Fibroblast of mammary gland (primary cell): ENCODE results near the gene P3H3.

Source experiments
- DNase-seq: peaks from one replicate; pipeline ENCODE4 v3.0.0-alpha.2; 2010; ENCODE audit warnings: low read depth
- H3K4me3 ChIP-seq: 2 replicates; pipeline ENCODE4 v1.5.1; 2011; ENCODE audit warnings: low read depth, mild to moderate bottlenecking, low read length, moderate library complexity; ENCODE audit not compliant: control insufficient read depth
- TF ChIP-seq, protein P1 (sequence below): conservative IDR thresholded peaks from 2 replicates; pipeline ENCODE4 v1.5.1; 2011; ENCODE audit warnings: low read depth, low read length, inconsistent platforms; ENCODE audit not compliant: control insufficient read depth, insufficient read depth

The P3H3 gene, protein sequence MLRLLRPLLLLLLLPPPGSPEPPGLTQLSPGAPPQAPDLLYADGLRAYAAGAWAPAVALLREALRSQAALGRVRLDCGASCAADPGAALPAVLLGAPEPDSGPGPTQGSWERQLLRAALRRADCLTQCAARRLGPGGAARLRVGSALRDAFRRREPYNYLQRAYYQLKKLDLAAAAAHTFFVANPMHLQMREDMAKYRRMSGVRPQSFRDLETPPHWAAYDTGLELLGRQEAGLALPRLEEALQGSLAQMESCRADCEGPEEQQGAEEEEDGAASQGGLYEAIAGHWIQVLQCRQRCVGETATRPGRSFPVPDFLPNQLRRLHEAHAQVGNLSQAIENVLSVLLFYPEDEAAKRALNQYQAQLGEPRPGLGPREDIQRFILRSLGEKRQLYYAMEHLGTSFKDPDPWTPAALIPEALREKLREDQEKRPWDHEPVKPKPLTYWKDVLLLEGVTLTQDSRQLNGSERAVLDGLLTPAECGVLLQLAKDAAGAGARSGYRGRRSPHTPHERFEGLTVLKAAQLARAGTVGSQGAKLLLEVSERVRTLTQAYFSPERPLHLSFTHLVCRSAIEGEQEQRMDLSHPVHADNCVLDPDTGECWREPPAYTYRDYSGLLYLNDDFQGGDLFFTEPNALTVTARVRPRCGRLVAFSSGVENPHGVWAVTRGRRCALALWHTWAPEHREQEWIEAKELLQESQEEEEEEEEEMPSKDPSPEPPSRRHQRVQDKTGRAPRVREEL

DNA sequence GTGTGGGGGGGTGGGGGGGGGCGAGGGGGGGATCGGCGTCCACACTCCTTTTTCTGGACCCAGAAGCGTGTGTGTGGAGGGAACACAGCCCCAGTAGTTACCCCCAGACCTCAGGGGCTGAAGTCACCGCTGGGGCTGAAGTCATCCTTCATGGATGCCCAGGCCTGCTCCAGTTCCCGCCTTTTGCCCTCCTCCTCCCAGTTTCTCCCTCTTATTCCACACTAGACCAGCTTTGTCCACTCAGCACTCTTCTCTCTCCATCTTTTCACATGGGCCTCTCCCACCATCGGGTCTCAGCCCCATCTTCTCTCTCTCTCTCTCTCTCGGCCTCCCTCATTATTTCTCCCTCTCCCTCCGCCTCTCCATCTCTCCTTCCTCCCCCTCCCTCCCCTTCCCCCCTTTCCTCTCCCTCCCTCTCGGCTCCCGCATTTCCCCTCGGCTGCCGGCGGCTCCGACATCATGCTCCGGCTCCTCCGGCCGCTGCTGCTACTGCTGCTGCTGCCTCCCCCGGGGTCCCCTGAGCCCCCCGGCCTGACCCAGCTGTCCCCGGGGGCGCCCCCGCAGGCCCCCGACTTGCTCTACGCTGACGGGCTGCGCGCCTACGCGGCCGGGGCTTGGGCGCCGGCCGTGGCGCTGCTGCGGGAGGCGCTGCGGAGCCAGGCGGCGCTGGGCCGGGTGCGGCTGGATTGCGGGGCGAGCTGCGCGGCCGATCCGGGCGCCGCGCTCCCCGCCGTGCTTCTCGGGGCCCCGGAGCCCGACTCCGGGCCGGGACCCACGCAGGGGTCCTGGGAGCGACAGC is at the start of gene P3H3:
TSS of gene P3H3 (plus strand) at position 426 of the 799 bp plus-strand sequence. CDS start at position 460, 34 bp downstream.
- H3K4me3 ChIP-seq: peak within 1 kb of the TSS; percentile 90
- peak; percentile 63 for DNase-seq
- TF ChIP-seq, protein P1, sequence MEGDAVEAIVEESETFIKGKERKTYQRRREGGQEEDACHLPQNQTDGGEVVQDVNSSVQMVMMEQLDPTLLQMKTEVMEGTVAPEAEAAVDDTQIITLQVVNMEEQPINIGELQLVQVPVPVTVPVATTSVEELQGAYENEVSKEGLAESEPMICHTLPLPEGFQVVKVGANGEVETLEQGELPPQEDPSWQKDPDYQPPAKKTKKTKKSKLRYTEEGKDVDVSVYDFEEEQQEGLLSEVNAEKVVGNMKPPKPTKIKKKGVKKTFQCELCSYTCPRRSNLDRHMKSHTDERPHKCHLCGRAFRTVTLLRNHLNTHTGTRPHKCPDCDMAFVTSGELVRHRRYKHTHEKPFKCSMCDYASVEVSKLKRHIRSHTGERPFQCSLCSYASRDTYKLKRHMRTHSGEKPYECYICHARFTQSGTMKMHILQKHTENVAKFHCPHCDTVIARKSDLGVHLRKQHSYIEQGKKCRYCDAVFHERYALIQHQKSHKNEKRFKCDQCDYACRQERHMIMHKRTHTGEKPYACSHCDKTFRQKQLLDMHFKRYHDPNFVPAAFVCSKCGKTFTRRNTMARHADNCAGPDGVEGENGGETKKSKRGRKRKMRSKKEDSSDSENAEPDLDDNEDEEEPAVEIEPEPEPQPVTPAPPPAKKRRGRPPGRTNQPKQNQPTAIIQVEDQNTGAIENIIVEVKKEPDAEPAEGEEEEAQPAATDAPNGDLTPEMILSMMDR: no peak

DNA sequence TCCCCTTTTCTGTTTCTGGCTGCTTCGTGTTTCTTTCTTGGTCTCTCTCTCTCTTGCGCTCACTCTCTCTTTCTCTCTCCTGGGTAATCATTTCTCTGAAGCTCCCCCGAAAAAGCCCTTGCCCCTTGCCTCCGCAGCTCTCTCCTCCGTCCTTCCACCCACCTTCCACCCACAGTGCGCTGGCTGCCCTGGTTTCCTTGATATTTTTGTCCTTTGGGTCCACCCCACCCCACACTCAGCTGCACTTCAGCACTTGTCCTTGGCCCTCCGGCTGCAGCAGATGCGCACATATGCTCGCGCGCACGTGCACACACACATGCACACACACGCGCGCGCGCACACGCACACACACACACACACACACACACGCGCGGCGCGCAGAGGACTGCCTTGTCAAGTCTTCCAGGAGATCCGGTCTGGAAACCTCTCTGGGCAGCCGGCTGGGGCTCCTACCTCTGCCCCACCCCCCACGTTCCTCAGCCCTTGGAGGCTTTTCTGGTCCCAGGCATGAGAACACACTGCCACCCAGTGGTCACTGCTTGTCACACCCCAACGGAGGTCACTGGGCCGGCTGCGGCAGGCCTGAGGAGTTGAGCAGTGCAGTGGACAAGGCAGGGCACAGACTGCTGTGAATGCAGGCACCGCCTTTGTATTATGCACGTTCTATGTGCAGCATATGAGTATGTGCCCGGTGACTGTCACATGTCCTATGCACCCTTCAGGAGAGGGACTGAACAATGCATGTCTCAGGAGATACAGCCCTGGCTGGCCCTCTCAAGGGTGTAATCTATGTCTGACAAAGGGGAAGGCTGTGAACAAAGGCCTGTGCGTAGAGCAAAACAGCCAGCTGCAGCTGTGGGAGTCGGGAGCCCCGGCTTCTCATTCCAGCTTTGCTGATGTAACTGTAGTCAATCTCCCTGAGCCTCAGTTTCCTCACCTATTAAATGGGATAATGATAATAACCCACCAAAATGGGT is 49.3 kb upstream of the P3H3 start:
- DNase-seq: peak; percentile 88
- H3K4me3 ChIP-seq: peak overlapping the region; percentile 37
- TF ChIP-seq, protein P1: peak; percentile 88

DNA sequence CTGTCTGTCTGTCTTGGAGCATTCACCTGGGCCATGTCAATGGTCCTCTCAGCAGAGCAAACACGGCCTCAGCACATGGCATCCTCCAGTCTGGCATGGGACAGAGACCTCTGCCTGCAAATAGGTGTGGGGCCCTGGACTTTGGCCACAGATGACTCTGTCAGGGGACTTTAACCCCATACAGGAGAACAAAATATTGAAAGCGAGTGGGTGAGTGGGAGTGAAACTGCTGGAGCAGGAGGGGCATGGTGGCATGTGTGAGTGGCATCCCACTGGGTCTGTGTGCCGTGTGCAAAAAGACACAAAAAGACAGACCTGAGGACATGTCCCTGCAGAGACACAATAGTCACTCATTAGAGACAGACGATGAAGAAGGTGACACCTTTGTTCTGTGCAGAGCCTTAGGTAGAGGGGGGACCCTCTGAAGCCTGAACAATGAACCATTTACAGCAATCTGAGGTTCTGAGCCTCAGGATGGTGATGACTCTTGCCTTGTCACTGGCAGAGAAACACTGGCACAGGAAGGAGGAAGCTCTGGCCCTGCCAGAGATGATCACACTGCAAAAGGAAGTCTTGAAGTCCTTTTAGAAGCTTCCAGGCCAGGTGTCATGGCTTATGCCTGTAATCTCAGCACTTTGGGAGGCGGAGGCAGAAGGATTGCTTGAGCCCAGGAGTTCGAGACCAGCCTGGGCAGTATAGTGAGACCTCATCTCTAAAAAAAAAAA is 48.3 kb upstream of the P3H3 start:
- TF ChIP-seq, protein P1: no peak
- no peak for DNase-seq
- H3K4me3 ChIP-seq: no peak overlapping the region

DNA sequence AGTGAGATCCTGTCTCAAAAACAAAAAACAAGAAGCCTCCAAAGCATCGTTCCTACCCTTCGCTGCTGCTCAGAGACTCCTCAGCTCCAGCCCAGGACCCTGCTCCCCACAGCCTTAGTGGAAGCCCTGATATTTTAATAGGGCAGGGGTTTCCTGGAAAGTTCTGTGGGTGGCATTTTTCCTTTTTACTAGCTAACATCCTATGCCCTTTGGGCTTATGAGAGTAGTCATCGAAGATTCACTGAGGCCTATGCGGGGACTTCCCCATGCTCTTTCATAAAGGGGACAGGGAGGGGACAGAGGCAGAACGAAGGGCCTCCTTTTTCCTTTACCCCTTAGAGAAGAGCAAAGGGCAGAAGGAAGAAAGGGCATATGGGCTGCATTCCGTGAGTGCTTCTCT is 47.6 kb upstream of the P3H3 start:
- no peak for DNase-seq
- TF ChIP-seq, protein P1: no peak
- no peak overlapping the region for H3K4me3 ChIP-seq

DNA sequence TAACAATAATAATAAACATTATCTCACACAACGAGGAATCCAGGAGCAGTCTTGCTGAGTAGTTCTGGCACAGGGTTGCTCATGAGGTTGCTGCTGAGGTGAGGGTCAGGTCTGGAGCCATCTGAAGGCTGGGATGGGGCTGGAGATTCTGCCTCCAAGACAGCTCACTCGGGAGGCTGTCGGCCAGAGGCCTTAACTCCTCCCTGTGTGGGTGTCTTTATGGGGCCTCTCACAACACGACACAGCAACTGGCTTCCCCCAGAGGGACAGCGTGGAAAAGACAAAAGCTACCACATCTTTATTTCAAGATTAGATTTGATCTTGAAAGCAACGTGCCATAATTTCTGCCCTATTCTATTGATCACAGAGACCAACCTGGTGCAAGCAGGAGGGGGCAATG is 46.1 kb upstream of the P3H3 start:
- DNase-seq: no peak
- no peak overlapping the region for H3K4me3 ChIP-seq
- TF ChIP-seq, protein P1: no peak
